HG03060 (cell line): Measurements from ENCODE around the gene GSTM2.
"Not testable (repeated sequence)": the region's sequence is repeated elsewhere in the genome, so short reads cannot be mapped to it uniquely, and the experiment has no call there.

ENCODE experiments used
- ATAC-seq: cut with Tn5 transposase; IDR thresholded peaks from one replicate; pipeline ENCODE4 v1.9.1; 2021; ENCODE audit warnings: low read depth, moderate number of reproducible peaks; ENCODE audit not compliant: unreplicated experiment

The GSTM2 gene

GRCh38 chr1:109673861-109674260 is 6.0 kb downstream of the GSTM2 start:
- not testable (repeated sequence) for ATAC-seq

- ATAC-seq = not testable (repeated sequence)
These were observed 9.0 kb downstream of the GSTM2 start for GRCh38 chr1:109676683-109677381.

GRCh38 chr1:109677459-109677858 is 9.6 kb downstream of the GSTM2 start:
- no peak for ATAC-seq

GRCh38 chr1:109678637-109679036 is 10.8 kb downstream of the GSTM2 start:
- not testable (repeated sequence) for ATAC-seq

- ATAC-seq = not testable (repeated sequence)
These were observed 16.9 kb downstream of the GSTM2 start for GRCh38 chr1:109684777-109685176.

- not testable (repeated sequence) for ATAC-seq
These were observed 17.5 kb downstream of the GSTM2 start for GRCh38 chr1:109685399-109685798.

- ATAC-seq = not testable (repeated sequence)
These were observed 18.0 kb downstream of the GSTM2 start for GRCh38 chr1:109685890-109686289.

GRCh38 chr1:109687109-109687508 is 19.3 kb downstream of the GSTM2 start:
- ATAC-seq = not testable (repeated sequence)

- no peak for ATAC-seq
These were observed 20.0 kb downstream of the GSTM2 start, which contains the start of gene GSTM1 for GRCh38 chr1:109687641-109688499. Gene GSTM1, plus strand, starts transcription at chr1:109687817. Its CDS starts 57 bp downstream, at chr1:109687874.

GRCh38 chr1:109689844-109690405 is 22.1 kb downstream of the GSTM2 start:
- ATAC-seq = no peak

GRCh38 chr1:109691759-109692158 is 23.9 kb downstream of the GSTM2 start:
- no peak for ATAC-seq

GRCh38 chr1:109694400-109694799 is 26.5 kb downstream of the GSTM2 start:
- ATAC-seq = not testable (repeated sequence)

- not testable (repeated sequence) for ATAC-seq
These were observed 27.3 kb downstream of the GSTM2 start for GRCh38 chr1:109695138-109695537.

- ATAC-seq = no peak
These were observed 29.2 kb downstream of the GSTM2 start for GRCh38 chr1:109697066-109697465.

- not testable (repeated sequence) for ATAC-seq
These were observed 30.0 kb downstream of the GSTM2 start for GRCh38 chr1:109697861-109698260.

- ATAC-seq = not testable (repeated sequence)
These were observed 35.1 kb downstream of the GSTM2 start for GRCh38 chr1:109702940-109703339.

GRCh38 chr1:109704173-109704572 is 36.3 kb downstream of the GSTM2 start:
- no peak for ATAC-seq

GRCh38 chr1:109705411-109705810 is 37.6 kb downstream of the GSTM2 start:
- no peak for ATAC-seq

GRCh38 chr1:109708949-109709348 is 41.1 kb downstream of the GSTM2 start:
- ATAC-seq = not testable (repeated sequence)

- not testable (repeated sequence) for ATAC-seq
These were observed 42.0 kb downstream of the GSTM2 start for GRCh38 chr1:109709822-109710221.
